Activated CD8-positive, alpha-beta memory T cell treated with anti-CD3 and anti-CD28 coated beads, Interleukin-2, amount 50 U/mL, for 4 hours (primary cell): ENCODE measurements around the gene FRMD5.
A peak's percentile ranks its signal among the peaks of the same experiment; 100 is the strongest.
"Not testable (repeated sequence)": the region's sequence is repeated elsewhere in the genome, so short reads cannot be mapped to it uniquely, and the experiment has no call there.

ENCODE experiments used
- DNase-seq: peaks from one replicate; pipeline ENCODE4 v3.0.0-alpha.2; 2020

Gene FRMD5

DNA sequence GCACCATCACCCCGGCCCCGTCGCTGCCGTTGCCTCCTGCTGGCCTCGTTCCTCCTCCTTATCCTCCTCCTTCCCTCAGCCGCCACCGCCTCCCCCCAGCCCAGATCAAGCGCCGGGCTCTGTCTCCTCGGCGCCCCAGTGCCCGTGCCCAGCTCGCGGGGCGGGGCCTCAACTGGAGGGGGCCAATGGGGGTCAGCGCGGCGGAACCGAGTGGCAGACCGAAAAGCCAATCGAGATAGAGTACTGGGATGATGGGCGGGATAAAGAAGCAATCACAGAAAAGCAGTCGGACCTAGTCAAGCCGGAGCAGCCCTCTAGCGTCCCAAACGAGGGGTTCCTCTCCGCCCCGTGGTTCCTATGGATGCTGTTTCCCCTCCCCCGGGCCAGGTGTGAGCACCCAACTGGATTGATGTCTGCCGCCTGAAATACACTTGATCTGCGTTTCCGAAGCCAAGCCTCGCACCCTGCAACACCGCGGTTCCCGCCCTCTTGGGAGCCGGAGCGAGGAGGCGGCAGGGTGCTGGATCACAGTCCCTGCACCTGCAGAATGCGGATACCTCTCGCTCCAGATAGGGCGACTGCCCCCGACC, at the start of gene FRMD5:
Gene FRMD5, minus strand, starts transcription at position 121 of the 590 bp plus-strand sequence.
- DNase-seq: peak; percentile 86

DNA sequence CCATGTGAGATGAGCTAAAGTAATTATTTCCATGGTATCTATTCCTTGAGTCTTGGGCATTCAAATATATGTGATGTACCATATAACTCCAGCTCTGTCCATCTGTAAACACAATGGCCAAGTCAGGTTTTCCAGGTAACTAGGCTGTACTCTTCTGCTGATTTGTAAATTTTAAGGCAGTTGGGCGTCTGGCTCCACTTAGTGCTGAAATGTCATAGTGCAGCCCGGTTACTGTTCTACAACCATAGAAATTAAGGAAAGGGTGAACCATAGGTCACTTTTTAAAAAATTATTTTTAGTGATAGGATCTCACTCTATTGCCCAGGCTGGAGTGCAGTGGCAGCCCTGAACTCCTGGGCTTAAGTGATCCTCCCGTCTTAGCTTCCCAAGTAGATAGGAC, 48.8 kb upstream of the FRMD5 start:
- DNase-seq: no peak

DNA sequence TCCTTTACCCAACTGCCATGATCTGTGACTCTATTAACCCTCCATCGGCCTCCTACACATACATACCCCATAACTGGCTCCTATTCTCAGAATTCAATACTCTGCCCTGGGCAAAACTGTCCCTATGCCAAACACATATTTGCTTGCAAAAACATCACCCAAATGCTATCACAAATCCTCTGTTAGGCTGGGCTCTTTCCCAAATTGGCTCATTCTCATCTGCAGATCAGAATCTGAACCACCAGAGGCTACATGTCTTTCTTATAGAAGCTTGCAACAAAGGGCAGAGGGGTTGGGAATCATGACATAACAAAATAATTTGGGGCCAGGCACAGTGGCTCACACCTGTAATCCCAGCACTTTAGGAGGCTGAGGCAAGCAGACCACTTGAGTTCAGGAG, 48.1 kb upstream of the FRMD5 start:
- DNase-seq: no peak

DNA sequence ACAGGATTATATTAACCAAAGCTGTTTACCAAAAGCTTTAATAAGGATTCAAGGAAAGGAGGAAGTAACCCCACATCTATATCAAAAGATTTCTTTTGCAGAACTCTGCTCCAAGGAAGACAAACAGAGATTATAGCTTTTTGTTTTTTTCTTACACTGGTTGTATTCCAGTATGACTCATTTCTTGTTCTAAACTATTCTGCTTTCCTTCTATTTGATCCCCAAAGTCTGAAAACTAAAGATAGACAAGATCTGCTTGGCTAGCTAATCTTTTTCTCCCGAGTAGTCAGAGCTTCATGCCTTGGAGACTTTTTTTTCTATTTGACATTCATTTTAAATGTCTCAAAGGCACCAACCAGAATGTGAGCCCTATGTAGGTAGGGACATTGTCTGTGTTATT, 36.8 kb upstream of the FRMD5 start:
- DNase-seq: no peak

DNA sequence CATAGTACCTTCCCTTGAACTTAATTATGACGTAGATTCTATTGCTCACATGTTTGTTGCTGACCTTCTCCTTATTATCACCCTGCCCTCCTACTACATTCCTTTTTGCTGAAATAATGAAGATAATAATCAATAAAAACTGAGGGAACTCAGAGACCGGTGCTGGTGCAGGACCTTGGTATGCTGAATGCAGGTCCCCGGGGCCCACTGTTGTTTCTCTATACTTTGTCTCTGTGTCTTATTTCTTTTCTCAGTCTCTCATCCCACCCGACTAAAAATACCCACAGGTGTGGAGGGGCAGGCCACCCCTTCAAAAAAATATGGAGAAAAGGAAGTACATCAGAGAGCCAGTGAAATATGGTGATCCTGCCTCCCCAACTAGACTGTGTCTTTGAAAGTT, 34.2 kb upstream of the FRMD5 start:
- DNase-seq: not testable (repeated sequence)

DNA sequence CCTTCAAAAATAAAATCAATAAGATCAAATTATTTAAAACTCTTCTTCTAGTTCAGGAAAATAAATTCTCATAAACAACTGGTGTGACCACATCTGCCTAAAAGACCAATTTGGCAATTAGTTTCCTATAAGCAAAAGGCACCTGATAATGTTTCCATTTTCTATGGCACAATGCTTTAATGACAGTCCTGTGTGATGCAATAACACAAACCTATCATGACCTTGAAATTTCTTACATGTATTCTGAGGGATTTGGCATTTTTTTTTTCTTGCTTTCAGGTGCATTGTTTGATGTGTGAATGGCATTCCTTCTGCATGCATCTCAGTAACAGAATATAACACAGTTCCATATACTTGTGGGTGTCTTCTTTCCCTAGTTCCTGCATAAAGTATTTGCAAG, 32.5 kb upstream of the FRMD5 start:
- no peak for DNase-seq

DNA sequence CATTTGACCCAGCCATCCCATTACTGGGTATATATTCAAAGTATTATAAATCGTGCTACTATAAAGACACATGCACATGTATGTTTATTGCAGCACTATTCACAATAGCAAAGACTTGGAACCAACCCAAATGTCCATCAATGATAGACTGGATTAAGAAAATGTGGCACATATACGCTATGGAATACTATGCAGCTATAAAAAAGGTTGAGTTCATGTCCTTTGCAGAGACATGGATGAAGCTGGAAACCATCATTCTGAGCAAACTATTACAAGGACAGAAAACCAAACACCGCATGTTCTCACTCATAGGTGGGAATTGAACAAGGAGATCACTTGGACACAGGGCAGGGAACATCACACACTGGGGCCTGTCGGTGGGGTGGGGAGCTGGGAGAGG, 31.9 kb upstream of the FRMD5 start:
- not testable (repeated sequence) for DNase-seq

DNA sequence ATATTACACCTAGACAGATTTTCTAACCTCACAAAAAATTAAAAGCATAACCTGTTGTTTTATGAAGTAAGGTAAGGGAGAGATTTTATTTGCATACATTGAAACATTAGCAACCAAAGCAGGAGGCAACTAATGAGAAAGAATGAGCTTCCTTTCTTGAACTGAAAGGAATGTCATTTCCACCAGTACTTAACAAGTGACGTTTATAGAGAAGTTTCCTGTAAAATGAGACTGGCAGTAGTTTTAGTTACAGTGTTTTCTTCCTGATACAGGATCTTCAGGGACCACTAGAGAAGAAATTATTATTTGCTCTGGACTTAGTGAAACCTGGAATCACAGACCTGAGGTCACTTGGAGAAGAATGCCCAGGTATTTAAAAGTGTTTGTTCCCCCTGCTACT, 27.4 kb upstream of the FRMD5 start:
- no peak for DNase-seq

DNA sequence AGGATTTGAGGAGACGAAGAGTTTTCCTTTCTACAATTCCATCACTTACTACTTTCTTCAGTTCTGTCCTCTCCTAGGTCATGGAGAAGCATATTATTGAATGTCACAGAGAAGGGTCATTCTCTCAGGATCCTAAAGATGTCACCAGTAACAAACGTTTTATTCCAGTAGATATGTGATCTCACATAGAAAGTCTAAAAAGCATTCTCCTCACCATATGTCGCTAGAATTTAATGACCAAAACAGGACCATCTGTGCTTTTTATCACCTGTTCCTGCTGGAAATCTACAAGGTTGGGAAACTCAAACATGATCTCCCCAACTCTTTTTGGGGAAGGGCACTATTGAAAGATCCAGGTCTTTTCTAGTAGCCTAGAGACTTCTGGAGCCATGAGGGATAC, 24.0 kb upstream of the FRMD5 start:
- DNase-seq: no peak

DNA sequence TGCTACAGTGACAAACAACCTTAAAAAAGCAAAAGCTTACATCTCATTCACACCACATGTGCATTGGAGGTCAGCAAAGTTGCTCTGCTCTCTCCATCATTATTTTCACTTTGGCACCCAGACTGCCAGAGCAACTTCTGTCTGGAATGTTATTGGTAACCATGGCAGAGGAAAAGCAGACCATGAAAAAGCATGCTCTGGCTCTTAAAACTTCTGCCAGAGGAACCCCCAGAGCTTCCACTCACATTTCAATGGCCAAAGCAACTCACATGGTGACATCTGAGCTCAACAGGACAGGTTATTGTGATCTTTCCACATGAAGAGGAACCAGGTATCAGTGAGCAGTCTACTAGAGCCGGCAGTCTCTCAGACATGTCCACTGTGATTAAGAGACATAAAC, 21.9 kb upstream of the FRMD5 start:
- DNase-seq: no peak

DNA sequence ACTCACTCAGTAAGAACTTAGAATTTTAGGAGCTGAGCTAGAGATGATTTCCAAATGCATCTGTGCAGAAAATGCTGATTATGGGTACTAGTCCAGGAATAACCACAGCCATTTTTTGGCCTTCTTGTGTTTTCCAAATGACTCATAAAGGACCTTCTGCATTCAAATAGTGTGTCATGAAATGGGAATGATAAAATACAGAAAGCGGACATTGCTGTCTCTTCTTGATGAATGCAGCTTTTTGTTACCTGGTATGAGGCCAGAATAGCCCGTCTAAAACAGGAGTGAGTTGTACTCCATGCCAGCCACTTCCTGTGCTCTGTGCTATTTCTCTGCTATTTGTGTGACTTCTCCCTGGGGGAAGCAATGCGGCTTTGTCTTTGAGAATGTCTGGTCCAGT, 20.5 kb upstream of the FRMD5 start:
- no peak for DNase-seq

DNA sequence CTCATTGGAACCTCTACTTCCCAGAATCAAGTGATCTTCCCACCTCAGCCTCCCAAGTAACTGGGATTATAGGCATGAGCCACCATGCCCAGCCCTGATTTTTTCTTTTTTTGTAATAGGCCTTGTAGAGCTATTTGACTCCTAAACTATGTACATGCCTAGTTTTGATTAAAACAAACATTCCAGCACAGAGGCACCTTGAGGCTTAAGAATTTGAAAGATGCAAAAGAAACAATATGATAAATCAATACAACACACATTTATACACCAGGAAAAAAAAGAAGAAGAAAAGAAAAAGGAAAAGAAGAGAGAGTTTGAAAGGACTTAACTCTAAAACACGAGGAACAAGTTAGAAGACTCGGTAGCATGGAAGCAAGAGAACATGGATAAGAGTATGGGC, 13.9 kb upstream of the FRMD5 start:
- no peak for DNase-seq

DNA sequence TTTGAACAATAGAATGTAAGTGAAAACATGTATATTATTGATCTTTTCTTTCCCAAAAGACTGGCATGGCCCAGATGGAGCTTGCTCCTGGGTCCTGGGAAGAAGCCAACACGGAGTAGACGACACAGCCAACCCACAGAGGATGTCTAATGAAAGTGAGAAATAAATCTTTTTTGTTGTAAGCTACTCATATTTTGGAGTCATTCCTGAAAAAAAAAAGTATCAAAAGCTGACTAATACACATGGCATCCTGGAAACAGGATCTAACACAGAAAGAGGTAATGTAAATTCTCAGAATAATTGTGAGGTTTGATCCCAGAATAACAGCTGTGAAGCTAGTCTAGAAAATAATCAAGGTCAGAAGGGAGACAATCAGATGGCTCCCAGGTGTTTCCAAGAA, 12.6 kb upstream of the FRMD5 start:
- DNase-seq: no peak

DNA sequence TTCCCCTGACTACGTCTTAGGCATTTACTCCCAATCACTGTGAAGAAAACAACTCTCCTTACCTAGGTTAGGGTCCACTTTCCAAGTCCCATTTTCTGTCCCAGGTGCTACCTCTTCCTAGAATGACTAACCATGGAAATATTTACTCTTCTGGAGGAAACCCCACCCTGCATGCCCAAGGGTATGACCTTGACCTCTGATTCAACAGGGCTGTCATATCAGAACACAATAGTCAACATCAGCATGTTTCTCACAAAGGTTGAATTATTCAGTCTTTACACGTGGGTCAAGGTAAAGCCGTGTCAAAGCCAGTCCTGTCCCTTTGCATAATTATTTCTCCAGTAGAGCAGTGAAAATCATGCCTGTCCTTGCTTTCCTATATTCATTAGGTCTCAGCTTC, 4.3 kb upstream of the FRMD5 start:
- DNase-seq: no peak

DNA sequence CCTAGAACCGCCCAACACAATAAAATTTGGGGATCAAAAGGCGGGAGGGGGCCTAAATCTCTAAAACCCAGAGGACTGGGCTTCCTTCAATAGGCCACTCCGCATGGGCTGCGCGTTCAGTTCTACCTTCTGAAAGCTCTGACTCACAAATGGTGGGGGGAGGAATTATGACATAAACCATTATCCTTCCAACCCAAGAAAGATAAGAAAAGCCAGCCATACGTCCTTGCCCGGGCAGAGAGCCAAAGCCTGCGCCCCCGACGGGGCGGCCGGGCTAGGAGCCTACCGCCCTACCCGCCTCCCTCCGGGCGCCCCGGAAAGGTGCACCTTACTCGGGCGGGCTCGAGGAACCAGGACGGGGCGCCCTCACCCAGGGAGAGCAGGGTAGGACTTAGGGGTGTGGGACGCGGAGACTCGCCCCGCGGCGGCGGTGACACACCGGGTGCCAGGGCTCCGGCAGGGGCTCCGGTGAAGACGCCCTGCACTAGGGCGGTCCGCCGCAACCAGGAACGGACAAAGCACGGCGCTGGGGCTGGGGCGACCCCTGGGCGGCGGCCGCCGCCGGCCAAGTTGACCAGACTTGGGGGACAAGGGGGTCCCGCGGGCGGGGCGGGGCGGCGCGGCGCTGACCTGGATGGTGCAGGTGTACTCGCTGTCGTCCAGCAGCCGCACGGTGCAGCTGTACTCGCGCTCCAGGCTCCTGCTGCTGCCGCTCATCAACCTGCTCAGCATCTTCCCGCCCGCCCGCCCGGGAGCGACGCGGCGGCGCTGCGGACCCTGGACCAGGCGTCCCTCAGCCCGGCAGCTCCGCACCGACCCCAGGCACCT, 534 bp downstream of the FRMD5 start:
- peak; percentile 43 for DNase-seq

DNA sequence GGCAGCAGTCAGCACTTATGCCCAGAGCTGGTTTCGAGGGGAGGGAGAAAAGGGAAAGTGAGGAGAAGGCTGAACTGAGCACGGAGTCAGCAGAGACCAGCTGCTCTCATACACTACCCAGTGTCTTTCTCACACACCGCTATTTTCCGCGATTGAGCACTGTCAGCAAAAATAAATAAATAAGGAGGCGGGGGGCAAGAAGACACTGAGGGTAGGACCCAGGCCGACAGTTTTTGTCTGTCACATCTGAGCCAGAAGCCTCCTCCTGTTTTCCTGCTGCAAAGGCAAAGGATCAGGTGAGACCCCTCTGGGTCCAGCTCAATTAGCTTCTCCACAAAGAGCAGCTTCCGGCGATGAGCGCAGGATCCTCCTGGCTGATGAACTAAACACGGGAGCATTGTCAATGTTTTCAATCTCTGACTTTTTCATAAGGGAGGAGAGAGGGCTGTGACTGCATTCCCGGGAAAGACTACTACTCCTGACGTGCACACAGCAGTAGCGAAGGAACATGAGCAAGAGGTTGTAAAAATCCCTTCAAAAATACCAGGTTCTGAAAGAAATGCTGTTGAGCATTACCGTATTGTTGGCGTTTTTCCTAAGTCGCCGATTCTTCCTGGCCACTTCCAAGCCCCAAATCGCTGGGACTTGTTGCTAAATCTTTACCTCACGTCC, 1.3 kb downstream of the FRMD5 start:
- DNase-seq: no peak

DNA sequence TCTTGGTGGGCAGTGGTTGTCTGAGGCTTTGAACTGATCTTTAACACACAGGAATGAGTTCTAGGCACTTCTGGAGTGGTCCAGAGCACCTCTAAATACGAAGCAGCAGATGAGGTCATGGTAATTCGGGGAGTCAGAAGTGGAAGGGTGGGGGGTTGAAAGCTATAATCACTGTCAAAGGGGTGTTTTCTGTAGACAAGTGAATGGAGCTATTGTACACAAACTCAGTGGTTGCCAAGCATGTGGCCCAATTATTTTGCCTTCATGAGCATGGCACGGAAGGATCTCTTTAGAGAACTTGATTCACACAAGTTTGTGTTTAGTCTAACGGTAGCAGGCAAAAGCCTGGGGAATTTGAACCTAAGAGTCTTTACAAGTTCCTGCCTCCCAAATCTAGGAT, 6.3 kb downstream of the FRMD5 start:
- DNase-seq: no peak

DNA sequence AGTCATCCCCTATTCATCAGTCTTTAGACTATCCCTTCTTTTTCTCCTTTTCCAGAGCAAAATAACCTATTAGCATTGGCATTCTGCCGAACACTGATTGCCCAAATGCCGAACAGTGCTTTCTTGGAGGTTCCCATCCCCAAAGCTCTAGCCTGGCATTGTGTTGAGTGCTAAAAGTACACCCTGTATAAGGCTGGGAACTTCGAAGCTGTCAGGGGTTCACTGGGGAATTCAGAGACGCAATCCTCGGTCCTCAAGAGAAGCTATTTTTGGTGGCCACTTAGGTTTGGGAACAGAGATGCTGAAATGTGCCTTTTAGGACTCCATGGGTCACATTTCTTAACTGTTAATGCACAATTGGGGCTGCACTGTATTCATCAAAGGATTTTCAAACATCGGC, 8.4 kb downstream of the FRMD5 start:
- no peak for DNase-seq

DNA sequence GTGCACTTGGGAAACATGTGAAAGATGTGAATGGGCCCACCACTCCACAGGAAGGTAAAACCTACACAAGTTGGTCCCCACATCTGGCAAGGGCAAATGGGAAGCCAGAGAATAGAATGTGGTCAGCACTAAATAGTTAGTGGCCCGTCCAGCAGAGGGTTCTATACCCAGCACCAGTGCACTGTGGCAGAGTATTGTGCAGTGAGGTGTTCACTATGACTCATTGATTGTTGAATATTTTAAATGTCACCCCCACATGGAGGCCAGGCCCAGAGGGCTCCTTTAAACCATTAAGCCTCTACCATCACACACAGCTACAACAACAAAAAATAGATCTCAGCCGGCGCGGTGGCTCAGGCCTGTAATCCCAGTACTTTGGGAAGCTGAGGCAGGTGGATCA, 11.7 kb downstream of the FRMD5 start:
- DNase-seq: no peak

DNA sequence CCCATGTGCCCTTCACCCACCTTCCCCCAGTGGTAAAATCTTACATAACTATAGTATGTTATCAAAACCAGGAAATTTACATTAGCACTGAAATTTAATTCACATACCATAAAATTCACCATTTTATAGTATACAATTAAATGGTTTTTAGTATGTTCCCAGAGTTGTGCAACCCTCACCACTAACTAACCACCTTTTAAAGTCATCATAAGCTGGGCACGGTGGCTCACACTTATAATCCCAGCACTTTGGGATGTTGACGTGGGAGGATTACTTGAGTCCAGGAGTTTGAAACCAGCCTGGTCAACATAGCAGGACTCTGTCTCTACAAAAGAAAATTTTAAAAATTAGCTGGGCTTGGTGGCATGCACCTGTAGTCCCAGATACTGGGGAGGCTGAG, 13.7 kb downstream of the FRMD5 start:
- no peak for DNase-seq

DNA sequence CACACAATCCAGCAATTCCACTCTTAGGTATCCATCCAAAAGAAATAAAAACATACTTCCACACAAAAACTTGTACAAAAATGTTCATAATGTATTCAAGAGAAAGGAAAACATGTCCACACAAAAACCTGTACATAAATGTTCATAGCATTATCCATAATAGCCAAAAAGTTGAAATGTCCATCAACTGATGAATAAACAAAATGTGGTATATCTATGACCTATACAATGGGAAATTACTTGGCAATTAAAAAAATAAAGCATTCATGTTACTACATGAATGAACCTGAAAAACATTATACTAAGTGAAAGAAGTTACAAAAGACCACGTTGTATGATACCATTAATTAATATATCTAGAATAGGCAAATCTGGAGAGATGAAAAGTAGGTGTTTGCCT, 17.9 kb downstream of the FRMD5 start:
- DNase-seq: no peak

DNA sequence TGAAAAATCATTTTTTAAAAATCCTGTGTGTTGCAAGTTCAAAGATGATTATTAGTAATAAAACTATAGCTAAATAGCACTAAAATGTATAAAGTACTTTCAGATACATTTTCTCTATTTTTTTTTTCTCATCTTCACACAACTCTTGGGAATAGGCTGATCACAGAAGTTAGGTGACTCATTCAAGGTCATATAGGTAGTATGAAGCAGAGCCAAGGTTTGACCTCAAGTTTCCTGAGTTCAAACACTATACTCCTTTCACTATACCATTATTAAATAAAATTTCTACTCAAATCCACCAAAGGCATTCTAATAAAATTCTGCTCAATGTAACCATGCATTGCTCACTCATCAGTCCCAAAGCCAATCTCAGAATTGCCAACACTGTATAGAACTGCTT, 21.3 kb downstream of the FRMD5 start:
- DNase-seq: no peak

DNA sequence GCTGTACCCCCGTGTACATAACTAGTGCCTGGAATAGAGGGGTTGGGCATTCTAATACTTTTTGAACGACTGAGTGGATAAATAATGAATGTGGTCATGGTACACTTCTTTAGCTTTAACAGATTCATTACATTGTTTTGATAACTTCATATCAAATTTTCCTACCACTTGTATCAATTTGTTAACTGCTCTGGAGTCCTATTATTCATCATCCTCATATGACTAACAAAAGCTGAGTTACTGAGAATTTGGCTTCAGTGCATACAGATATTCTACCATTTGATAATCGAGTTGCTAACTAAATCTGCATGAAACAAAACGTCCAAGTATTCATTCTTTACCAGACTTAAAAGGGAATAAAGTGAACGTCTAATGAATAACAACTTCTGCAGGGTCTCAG, 31.7 kb downstream of the FRMD5 start:
- DNase-seq: no peak

DNA sequence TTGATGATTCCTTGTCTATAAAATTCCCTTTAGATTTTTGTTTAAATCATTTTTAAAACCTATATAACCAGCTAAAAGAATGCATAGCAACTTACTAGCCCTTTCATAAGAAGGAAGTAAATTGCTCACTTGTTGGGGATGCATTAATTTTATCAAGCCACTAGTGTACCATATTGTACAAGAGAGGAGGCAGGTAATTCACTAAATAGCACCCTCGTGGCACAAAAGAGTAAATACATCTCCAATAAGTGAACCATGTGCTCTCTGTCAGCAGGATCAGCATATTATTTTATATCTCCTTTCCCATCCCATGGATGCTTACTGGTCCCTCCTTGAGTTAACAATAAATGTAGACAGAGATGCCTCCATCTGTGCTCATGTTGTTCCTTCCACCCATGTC, 34.3 kb downstream of the FRMD5 start:
- DNase-seq: no peak
